Activated naive CD4-positive, alpha-beta T cell treated with anti-CD3 and anti-CD28 coated beads, Interleukin-2, amount 50 U/mL, for 24 hours (primary cell): ENCODE measurements around the gene PKD2L1.

Source experiments
- H3K27ac Mint-ChIP-seq: one replicate; pipeline ENCODE4 v1.8.0; 2021; ENCODE audit warnings: mild to moderate bottlenecking, mixed read lengths
- H3K27me3 Mint-ChIP-seq: one replicate; pipeline ENCODE4 v1.8.0; 2021; ENCODE audit warnings: mixed read lengths
- H3K36me3 Mint-ChIP-seq: one replicate; pipeline ENCODE4 v1.8.0; 2021; ENCODE audit warnings: mixed read lengths
- H3K4me1 Mint-ChIP-seq: one replicate; pipeline ENCODE4 v1.8.0; 2021; ENCODE audit warnings: mixed read lengths
- H3K4me3 Mint-ChIP-seq: one replicate; pipeline ENCODE4 v1.8.0; 2021; ENCODE audit warnings: mild to moderate bottlenecking, mixed read lengths
- H3K9me3 Mint-ChIP-seq: one replicate; pipeline ENCODE4 v1.8.0; 2021; ENCODE audit warnings: mixed read lengths

The PKD2L1 gene

GRCh38 chr10:100346351-100346764, 16.3 kb upstream of the PKD2L1 start:
- no peaks in the 10 kb centered on the region for H3K9me3 Mint-ChIP-seq

GRCh38 chr10:100345570-100346330, 15.7 kb upstream of the PKD2L1 start:
- Mint-ChIP-seq H3K4me3 (peak overlapping the region; percentile 86), H3K9me3 (no peaks in the 10 kb centered on the region), H3K36me3 (no peaks in the 10 kb centered on the region), H3K4me1 (peaks cover 27% of the 10 kb centered on the region), H3K27ac (peak overlapping the region; percentile 44), H3K27me3 (no peaks in the 10 kb centered on the region)

More at GRCh38 chr10:100346351-100346764, 16.3 kb upstream of the PKD2L1 start:
- Mint-ChIP-seq H3K27ac (peak overlapping the region; percentile 44), H3K36me3 (no peaks in the 10 kb centered on the region), H3K27me3 (no peaks in the 10 kb centered on the region), H3K4me3 (peak overlapping the region; percentile 86), H3K4me1 (peaks cover 27% of the 10 kb centered on the region)

GRCh38 chr10:100344241-100344788, 14.3 kb upstream of the PKD2L1 start:
- H3K36me3 Mint-ChIP-seq = no peaks in the 10 kb centered on the region
- H3K27ac Mint-ChIP-seq = no peak overlapping the region
- H3K27me3 Mint-ChIP-seq = no peaks in the 10 kb centered on the region
- H3K4me3 Mint-ChIP-seq = peak overlapping the region; percentile 6
- peaks cover 23% of the 10 kb centered on the region for H3K4me1 Mint-ChIP-seq
- H3K9me3 Mint-ChIP-seq = no peaks in the 10 kb centered on the region

- no peaks in the 10 kb centered on the region for H3K36me3 Mint-ChIP-seq
- H3K4me1 Mint-ChIP-seq = peaks cover 9% of the 10 kb centered on the region
- H3K9me3 Mint-ChIP-seq = no peaks in the 10 kb centered on the region
- no peaks in the 10 kb centered on the region for H3K27me3 Mint-ChIP-seq
- no peak overlapping the region for H3K27ac Mint-ChIP-seq
- no peak overlapping the region for H3K4me3 Mint-ChIP-seq
Observed at GRCh38 chr10:100342627-100342972, 12.6 kb upstream of the PKD2L1 start.

GRCh38 chr10:100341953-100342626, 12.1 kb upstream of the PKD2L1 start:
- H3K27me3 Mint-ChIP-seq = no peaks in the 10 kb centered on the region
- H3K9me3 Mint-ChIP-seq = no peaks in the 10 kb centered on the region
- H3K36me3 Mint-ChIP-seq = no peaks in the 10 kb centered on the region
- no peak overlapping the region for H3K4me3 Mint-ChIP-seq
- no peak overlapping the region for H3K27ac Mint-ChIP-seq
- peaks cover 9% of the 10 kb centered on the region for H3K4me1 Mint-ChIP-seq

GRCh38 chr10:100340948-100341847, 11.2 kb upstream of the PKD2L1 start:
- Mint-ChIP-seq H3K27me3 (no peaks in the 10 kb centered on the region), H3K27ac (peak overlapping the region; percentile 63)

GRCh38 chr10:100339236-100339635, 9.2 kb upstream of the PKD2L1 start:
- H3K4me3 Mint-ChIP-seq = no peak overlapping the region
- H3K27me3 Mint-ChIP-seq = no peaks in the 10 kb centered on the region
- H3K27ac Mint-ChIP-seq = no peak overlapping the region
- no peaks in the 10 kb centered on the region for H3K36me3 Mint-ChIP-seq
- H3K4me1 Mint-ChIP-seq = no peaks in the 10 kb centered on the region
- H3K9me3 Mint-ChIP-seq = no peaks in the 10 kb centered on the region

More at GRCh38 chr10:100340948-100341847, 11.2 kb upstream of the PKD2L1 start:
- H3K36me3 Mint-ChIP-seq = no peaks in the 10 kb centered on the region
- no peaks in the 10 kb centered on the region for H3K9me3 Mint-ChIP-seq
- H3K4me3 Mint-ChIP-seq = no peak overlapping the region
- H3K4me1 Mint-ChIP-seq = peaks cover 7% of the 10 kb centered on the region

- no peak overlapping the region for H3K4me3 Mint-ChIP-seq
- H3K9me3 Mint-ChIP-seq = no peaks in the 10 kb centered on the region
- H3K36me3 Mint-ChIP-seq = no peaks in the 10 kb centered on the region
- H3K27ac Mint-ChIP-seq = no peak overlapping the region
- H3K4me1 Mint-ChIP-seq = no peaks in the 10 kb centered on the region
- H3K27me3 Mint-ChIP-seq = no peaks in the 10 kb centered on the region
Observed at GRCh38 chr10:100338434-100339036, 8.5 kb upstream of the PKD2L1 start.

- Mint-ChIP-seq H3K27me3 (no peaks in the 10 kb centered on the region), H3K9me3 (no peaks in the 10 kb centered on the region), H3K4me3 (no peak overlapping the region), H3K27ac (no peak overlapping the region), H3K36me3 (no peaks in the 10 kb centered on the region), H3K4me1 (no peaks in the 10 kb centered on the region)
Observed at GRCh38 chr10:100334762-100335161, 4.7 kb upstream of the PKD2L1 start.

GRCh38 chr10:100333661-100334440, 3.8 kb upstream of the PKD2L1 start:
- H3K36me3 Mint-ChIP-seq = no peaks in the 10 kb centered on the region
- peaks cover 2% of the 10 kb centered on the region for H3K27me3 Mint-ChIP-seq
- H3K9me3 Mint-ChIP-seq = no peaks in the 10 kb centered on the region
- no peak overlapping the region for H3K4me3 Mint-ChIP-seq
- no peak overlapping the region for H3K27ac Mint-ChIP-seq
- no peaks in the 10 kb centered on the region for H3K4me1 Mint-ChIP-seq

- Mint-ChIP-seq H3K9me3 (no peaks in the 10 kb centered on the region), H3K36me3 (no peaks in the 10 kb centered on the region), H3K4me3 (no peak overlapping the region), H3K27me3 (peaks cover 2% of the 10 kb centered on the region), H3K4me1 (no peaks in the 10 kb centered on the region), H3K27ac (no peak overlapping the region)
Observed at GRCh38 chr10:100333106-100333505, 3.1 kb upstream of the PKD2L1 start.

- Mint-ChIP-seq H3K36me3 (no peaks in the 10 kb centered on the region), H3K27me3 (peaks cover 2% of the 10 kb centered on the region), H3K4me1 (peaks cover 11% of the 10 kb centered on the region), H3K4me3 (no peak overlapping the region), H3K27ac (no peak overlapping the region), H3K9me3 (no peaks in the 10 kb centered on the region)
Observed at GRCh38 chr10:100328198-100328597, 1.8 kb downstream of the PKD2L1 start.

- H3K4me3 Mint-ChIP-seq = no peak overlapping the region
- H3K9me3 Mint-ChIP-seq = no peaks in the 10 kb centered on the region
- peaks cover 11% of the 10 kb centered on the region for H3K4me1 Mint-ChIP-seq
- no peaks in the 10 kb centered on the region for H3K36me3 Mint-ChIP-seq
- peaks cover 2% of the 10 kb centered on the region for H3K27me3 Mint-ChIP-seq
- H3K27ac Mint-ChIP-seq = no peak overlapping the region
Observed at GRCh38 chr10:100327718-100328009, 2.4 kb downstream of the PKD2L1 start.

GRCh38 chr10:100327007-100327717, 2.9 kb downstream of the PKD2L1 start:
- Mint-ChIP-seq H3K9me3 (no peaks in the 10 kb centered on the region), H3K4me3 (no peak overlapping the region), H3K36me3 (no peaks in the 10 kb centered on the region), H3K27ac (no peak overlapping the region), H3K27me3 (peaks cover 2% of the 10 kb centered on the region), H3K4me1 (peaks cover 11% of the 10 kb centered on the region)
